ENCODE data around the gene NELL1. TPM values are rescaled to one million over a fixed set of nuclear protein-coding genes. Genes with fewer than 3 reads are reported as not detected.

Gene NELL1
- total RNA-seq, 1 donor from 2014 or later: not detected

- ChIA-PET CTCF (no interaction called here), POLR2A (no interaction called here)
- H3K4me1 Mint-ChIP-seq: no peaks in the 10 kb centered on the region
- no peak overlapping the region for H3K27ac Mint-ChIP-seq
- H3K27me3 Mint-ChIP-seq: no peaks in the 10 kb centered on the region
- peaks cover 3% of the 10 kb centered on the region for H3K9me3 Mint-ChIP-seq
- TF ChIP-seq CTCF (IDR thresholded peaks at IDR 0.05): no peak
- no peak for DNase-seq
- ATAC-seq (ENCODE audit: low read depth): no peak
- no peak overlapping the region for H3K4me3 Mint-ChIP-seq
- intact Hi-C loops (cut with micrococcal nuclease): no loop called here
- no peaks in the 10 kb centered on the region for H3K36me3 Mint-ChIP-seq (ENCODE audit: low read depth)
Observed at GRCh38 chr11:21464601-21465193, 795.3 kb downstream of the NELL1 start.

GRCh38 chr11:21465203-21465602 lies 795.8 kb downstream of the NELL1 start:
- Mint-ChIP-seq H3K27ac (no peak overlapping the region), H3K4me1 (no peaks in the 10 kb centered on the region), H3K4me3 (no peak overlapping the region), H3K36me3 (ENCODE audit: low read depth) (no peaks in the 10 kb centered on the region), H3K27me3 (no peaks in the 10 kb centered on the region), H3K9me3 (peaks cover 3% of the 10 kb centered on the region)
- ChIA-PET CTCF (no interaction called here), POLR2A (no interaction called here)
- ATAC-seq (ENCODE audit: low read depth) (no peak), DNase-seq (no peak)
- TF ChIP-seq CTCF (IDR thresholded peaks at IDR 0.05): no peak
- intact Hi-C loops (cut with micrococcal nuclease): no loop called here

GRCh38 chr11:21465920-21466319 lies 796.5 kb downstream of the NELL1 start:
- no peaks in the 10 kb centered on the region for H3K4me1 Mint-ChIP-seq
- DNase-seq (no peak), ATAC-seq (ENCODE audit: low read depth) (no peak)
- H3K27ac Mint-ChIP-seq: no peak overlapping the region
- no peak for TF ChIP-seq CTCF (IDR thresholded peaks at IDR 0.05)
- H3K27me3 Mint-ChIP-seq: no peaks in the 10 kb centered on the region
- ChIA-PET CTCF (no interaction called here), POLR2A (no interaction called here)
- no peaks in the 10 kb centered on the region for H3K36me3 Mint-ChIP-seq (ENCODE audit: low read depth)
- H3K9me3 Mint-ChIP-seq: peaks cover 5% of the 10 kb centered on the region
- no peak overlapping the region for H3K4me3 Mint-ChIP-seq
- intact Hi-C loops (cut with micrococcal nuclease): no loop called here

GRCh38 chr11:21470521-21470920 lies 801.1 kb downstream of the NELL1 start:
- H3K4me3 Mint-ChIP-seq: no peak overlapping the region

GRCh38 chr11:21472261-21472660 lies 802.9 kb downstream of the NELL1 start:
- POLR2A ChIA-PET: no interaction called here
- ATAC-seq (ENCODE audit: low read depth): no peak

More at GRCh38 chr11:21470521-21470920, 801.1 kb downstream of the NELL1 start:
- TF ChIP-seq CTCF (IDR thresholded peaks at IDR 0.05): no peak
- peaks cover 5% of the 10 kb centered on the region for H3K9me3 Mint-ChIP-seq
- POLR2A ChIA-PET: no interaction called here
- no peaks in the 10 kb centered on the region for H3K4me1 Mint-ChIP-seq
- intact Hi-C loops (cut with micrococcal nuclease): no loop called here
- no peak for ATAC-seq (ENCODE audit: low read depth)
- H3K36me3 Mint-ChIP-seq (ENCODE audit: low read depth): no peaks in the 10 kb centered on the region
- CTCF ChIA-PET: no interaction called here
- H3K27me3 Mint-ChIP-seq: no peaks in the 10 kb centered on the region
- no peak overlapping the region for H3K27ac Mint-ChIP-seq
- no peak for DNase-seq

More at GRCh38 chr11:21472261-21472660, 802.9 kb downstream of the NELL1 start:
- no peak for DNase-seq
- H3K27me3 Mint-ChIP-seq: no peaks in the 10 kb centered on the region
- no peaks in the 10 kb centered on the region for H3K4me1 Mint-ChIP-seq
- no peaks in the 10 kb centered on the region for H3K36me3 Mint-ChIP-seq (ENCODE audit: low read depth)
- intact Hi-C loops (cut with micrococcal nuclease): no loop called here
- peaks cover 6% of the 10 kb centered on the region for H3K9me3 Mint-ChIP-seq
- H3K27ac Mint-ChIP-seq: no peak overlapping the region
- no peak for TF ChIP-seq CTCF (IDR thresholded peaks at IDR 0.05)
- CTCF ChIA-PET: no interaction called here
- no peak overlapping the region for H3K4me3 Mint-ChIP-seq
